D341Med (cell line): ENCODE data around the gene OVOL3.

ENCODE experiments used
- DNase-seq: peaks from one replicate; pipeline ENCODE4 v3.0.0; 2012; ENCODE audit warnings: low spot score

The OVOL3 gene

DNA sequence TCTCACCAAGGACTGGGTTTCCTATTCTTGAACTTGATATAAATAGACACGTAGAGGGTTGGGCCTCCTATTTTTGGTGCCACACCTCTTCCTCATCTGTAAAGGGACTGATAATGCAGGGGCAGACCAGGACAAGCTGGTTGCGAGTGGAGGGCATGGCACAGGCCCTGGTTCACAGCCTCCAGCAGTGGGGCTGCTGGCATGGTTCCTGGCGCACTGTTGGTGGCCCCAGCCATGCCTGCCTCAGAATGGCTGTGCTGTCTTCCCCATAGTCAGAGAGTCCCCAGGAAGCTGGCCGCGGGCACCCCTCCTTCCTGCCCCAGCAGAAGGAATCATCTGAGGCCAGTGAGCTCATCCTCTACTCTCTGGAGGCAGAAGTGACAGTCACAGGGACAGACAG, 10.5 kb upstream of the OVOL3 start:
- DNase-seq: peak; percentile 21

DNA sequence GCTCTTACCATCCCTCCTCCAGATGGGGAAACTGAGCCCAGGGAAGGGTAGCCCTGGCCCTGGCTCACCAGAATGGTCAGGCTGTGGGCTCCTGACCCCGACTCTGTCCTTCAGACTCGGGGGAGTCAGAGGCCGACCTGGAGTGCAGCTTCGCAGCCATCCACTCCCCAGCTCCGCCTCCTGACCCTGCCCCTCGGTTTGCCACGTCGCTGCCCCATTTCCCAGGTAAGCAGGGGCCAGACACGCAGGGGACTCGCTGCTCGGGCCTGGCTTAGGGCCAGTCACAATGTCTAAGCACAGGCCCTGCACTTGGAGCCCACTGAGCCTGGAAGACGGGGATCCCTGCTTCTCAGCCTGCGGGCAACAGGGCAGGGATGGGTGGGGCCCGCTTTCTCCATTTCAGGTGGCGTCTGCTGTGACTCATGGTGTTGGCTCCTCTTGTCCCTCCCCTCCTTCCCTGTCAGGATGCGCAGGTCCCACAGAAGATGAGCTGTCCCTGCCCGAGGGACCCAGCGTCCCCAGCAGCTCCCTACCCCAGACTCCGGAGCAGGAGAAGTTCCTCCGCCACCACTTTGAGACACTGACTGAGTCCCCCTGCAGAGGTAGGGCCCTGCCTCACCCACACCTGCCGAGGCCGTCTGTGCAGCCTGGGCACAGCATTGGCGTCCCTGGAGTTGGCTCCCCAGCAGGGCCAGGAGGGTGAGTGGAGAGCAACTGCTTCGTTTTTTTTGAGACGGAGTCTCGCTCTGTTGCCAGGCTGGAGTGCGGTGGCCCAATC, 9.2 kb upstream of the OVOL3 start:
- no peak for DNase-seq

DNA sequence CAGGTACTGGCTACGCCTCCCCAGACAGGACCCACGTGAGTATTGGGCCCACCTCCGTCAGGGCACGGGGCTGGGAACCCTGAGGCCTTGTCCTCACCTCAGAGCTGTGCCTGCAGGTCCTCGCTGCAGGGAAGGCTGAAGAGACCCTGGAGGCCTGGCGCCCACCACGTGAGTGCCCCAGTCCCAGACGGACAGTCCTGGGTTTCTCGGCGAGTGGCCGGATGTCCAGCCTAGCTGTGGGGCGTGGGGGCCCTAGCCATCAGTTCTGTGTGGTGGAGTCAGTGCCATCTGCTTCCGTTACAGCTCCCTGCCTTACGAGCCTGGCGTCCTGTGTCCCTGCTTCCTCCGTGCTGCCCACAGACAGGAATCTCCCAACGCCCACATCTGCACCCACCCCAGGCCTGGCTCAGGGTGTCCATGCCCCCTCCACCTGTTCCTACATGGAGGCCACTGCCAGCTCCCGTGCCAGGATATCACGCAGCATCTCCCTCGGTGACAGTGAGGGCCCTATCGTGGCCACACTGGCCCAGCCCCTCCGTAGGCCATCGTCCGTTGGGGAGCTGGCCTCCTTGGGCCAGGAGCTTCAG, 7.8 kb upstream of the OVOL3 start:
- no peak for DNase-seq

DNA sequence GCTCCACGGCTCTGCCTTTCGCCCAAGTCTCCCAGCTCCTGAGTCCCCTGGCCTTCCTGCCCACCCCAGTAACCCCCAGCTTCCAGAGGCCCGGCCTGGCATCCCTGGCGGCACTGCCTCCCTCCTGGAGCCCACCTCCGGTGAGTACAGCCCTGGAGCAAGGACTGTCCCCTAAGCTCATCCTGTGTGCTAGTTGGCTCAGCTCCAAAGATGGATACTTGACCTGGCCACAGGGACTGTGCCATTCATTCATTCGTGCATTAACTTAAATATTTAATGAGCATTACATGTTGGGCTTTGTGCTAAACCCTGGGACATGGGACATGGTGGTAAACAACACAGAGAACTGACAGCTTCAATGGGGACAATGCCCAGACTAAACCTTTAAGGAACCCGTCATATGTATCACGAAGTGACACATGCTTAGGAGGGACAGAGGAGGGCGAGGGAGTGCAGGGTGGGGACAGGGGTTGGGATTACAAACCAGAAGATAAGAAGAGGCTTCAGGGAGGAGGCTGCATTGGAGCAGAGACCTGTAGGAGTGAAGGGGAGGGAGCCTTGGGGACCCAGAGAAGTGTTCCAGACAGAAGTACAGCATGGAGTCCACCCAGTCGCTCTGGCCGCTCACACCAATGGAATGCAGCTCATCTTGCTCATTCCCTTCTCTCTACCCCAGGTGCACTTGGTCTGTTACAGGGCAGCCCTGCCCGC, 6.9 kb upstream of the OVOL3 start:
- no peak for DNase-seq

DNA sequence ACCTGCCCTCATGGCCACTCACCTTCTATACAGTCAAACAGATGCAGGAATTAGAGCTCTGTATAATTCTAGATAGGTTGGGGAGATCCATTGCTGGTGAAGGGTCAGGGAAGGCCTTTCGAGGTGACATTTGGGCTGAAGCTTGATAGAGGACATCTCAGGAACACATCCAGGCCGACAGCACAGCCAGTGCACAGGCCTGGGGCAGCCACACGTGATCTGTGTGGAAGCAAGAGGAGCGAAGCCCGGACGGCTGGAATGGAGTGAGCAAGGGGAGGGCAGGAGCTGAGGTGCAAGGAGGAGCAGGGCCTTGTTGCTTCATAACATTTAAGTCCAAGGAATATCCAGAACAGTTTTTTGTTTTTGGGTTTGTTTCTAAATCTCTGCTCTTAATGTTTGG, 4.5 kb upstream of the OVOL3 start:
- DNase-seq: no peak

DNA sequence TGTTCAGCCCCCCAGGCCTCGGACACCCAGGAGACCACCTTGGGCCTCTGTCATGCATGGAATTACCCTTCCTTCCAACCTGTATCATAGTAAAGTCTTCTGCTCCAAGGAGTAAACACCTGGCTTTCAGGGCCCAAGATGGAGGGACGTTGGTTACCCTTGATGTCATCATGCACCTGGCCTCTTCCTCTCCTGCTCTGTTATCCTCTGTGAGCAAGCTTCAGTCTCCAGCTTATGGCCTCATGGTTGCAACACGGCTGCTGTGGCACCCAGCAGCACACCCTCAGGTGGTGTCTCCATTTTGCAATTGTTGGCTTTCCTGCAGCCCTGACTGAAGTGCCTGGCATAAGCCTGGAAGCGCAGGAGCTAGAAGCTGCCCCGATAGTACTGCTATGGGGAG, 4.0 kb upstream of the OVOL3 start:
- no peak for DNase-seq

DNA sequence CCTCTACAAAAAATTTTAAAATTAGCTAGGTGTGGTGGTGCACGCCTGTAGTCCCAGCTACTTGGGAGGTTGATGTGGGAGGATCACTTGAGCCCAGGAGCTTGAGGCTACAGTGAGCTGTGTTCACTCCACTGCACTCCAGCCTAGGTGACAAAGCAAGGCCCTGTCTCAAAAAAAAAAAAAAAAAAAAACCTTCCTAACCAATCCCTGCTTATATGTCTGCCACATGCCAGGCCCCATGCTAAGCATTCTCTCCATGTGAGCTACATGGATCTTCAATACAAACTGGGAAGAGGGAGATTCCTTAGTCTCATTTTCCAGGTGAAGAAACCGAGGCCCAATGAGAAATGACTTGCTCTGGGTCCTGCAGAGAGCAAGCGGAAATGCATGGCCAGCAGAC, 2.3 kb upstream of the OVOL3 start:
- DNase-seq: no peak

DNA sequence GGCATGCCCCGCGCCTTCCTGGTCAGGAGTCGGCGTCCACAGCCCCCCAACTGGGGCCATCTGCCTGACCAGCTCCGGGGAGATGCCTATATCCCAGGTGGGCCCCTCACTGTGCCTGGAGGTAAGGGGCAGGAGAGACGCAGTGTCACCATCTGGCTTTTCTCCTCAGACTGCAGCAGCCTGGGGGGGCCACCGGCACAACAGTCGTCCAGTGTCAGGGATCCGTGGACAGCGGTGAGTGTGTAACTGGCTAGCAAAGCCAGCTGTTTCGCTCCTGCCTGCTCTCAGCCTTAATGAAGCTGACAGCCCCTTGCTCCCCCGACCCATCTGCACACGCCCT, 227 bp downstream of the OVOL3 start:
- no peak for DNase-seq

DNA sequence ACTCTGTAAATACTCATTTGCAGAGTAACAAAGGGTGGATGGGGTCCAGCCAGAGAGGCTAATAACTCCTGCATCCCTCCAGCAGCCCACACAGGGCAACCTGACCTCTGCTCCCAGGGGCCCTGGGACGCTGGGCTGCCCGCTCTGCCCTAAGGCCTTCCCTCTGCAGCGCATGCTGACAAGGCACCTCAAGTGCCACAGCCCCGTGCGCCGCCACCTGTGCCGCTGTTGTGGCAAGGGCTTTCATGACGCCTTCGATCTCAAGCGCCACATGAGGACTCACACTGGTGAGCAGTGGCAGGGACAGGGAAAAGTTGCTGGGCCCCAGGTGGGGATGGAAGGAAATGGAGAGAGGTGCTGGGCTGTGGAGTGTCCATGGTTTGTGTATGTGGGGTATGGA, 1.7 kb downstream of the OVOL3 start:
- no peak for DNase-seq

DNA sequence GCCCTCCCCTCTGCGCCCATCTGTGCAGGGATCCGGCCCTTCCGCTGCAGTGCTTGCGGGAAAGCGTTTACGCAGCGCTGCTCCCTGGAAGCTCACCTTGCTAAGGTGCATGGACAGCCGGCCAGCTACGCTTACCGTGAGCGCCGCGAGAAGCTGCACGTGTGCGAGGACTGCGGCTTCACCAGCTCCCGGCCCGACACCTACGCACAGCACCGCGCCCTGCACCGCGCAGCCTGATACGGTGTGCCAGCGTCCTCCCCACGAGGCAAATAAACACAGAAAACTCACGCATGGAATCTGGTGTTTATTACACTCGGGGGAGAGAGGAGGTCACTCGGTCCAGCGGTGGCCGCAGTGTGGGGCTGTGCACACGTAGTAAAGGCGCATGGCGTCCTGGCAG, 2.5 kb downstream of the OVOL3 start:
- DNase-seq: no peak

DNA sequence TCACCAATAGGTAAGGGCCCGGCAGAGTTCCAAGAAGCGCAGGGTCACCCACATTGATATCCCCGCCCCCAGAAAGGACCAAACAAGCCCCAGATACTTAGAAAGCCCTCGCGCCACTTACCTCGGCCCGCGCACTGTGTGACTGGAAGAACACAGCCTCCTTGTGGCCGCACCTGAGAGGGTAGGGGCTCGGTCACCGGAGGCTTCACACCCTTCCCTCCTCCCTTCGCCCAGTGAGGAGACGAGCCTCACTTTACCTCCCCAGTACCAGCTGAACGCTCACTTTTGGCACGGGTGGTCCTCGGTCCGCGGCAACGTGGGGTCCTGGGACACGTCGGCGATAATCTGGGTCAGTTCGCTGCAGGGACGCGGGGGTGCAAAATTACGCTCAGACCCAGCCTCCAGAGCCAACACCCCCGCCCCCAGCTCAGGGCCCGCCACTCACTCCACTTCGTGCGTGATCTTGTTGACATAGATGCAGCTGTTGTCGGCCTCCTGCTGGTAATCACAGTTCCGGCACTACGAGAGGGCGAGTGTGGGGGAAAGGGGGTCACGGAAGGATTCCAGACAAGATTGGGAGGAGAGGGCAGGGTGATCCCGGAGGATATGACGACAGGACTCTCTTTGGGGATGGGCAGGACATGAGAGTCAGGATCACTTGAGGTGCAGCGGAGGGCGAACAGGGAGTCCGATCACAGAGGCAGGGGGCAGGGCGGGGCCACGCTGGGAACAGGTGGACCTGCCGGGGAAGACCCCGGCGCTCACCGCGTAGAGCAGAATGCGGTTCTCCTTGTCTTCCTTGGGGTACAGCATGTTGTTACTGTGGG, 3.2 kb downstream of the OVOL3 start:
- DNase-seq: peak; percentile 48

DNA sequence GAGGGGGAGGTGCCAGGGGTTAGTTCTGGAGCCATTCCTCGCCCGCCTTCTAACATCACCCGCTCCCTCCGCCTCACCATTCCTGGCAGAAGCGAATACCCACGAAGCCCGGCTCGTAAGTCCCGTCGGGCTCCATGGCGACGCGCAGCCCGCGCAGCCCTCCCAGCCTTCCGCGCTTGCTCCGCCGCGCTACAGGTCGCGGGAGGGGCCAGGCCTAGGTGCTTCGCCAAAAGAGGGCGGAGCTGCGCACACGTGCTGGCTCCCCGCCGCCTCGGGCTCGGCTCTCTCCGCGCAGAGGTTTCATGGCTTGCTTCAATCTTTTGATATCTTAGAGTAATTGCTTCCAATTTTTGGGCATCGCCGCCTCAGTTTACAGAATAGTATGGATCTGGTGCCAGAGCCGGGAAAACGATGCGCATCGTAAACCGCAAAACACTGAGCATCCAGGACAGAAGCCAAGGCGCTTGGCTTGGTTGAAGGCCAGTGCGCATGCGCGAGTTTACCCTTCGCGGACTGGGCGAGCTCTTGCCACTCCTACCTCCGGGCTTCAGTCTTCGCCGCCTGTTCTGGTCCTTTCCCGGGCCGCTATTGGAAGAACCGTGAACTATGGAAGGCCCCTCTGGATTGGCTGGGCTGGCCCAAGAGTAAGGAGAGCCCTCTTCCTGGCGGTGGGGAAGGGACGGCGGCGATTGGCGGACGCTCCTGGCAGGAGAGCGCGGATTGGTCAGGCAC, 3.9 kb downstream of the OVOL3 start, which contains the start of gene POLR2I:
Gene POLR2I (minus strand): TSS at position 155 of the 732 bp plus-strand sequence. CDS start 19 bp downstream, at position 136.
- peak; percentile 97 for DNase-seq

DNA sequence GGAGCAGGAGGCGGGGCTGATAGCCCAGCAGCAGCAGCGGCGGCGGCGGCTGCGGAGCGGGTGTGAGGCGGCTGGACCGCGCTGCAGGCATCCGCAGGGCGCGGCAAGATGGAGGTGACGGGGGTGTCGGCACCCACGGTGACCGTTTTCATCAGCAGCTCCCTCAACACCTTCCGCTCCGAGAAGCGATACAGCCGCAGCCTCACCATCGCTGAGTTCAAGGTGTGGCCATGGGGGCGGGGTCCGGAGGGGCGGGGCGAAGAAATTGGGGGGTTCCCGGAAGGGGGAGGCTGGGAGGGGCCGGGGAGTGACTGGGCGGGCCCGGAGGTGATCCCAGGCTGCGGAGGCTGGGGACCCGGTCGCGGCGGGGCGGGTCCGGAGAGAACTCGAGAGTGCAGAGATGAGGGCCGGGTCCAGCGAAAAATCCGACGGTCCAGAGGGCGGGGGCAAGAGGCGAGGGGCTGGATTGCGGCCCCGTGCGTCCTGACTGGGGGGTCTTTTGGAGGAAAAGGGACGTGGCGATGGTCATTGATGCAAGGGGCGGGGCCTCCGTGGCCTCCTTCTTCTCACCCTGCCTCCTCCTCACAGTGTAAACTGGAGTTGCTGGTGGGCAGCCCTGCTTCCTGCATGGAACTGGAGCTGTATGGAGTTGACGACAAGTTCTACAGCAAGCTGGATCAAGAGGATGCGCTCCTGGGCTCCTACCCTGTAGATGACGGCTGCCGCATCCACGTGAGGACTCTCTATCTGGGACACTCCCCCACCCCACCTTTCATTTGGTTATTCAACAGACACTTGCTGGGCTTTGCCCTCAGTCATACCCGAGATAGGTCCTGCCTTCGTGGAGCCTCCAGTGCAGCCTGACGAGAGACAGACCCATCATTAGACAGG, 4.8 kb downstream of the OVOL3 start, which contains the start of gene TBCB:
Gene TBCB (plus strand): TSS at position 16 of the 891 bp plus-strand sequence. CDS start 93 bp downstream, at position 109.
- peak; percentile 88 for DNase-seq

DNA sequence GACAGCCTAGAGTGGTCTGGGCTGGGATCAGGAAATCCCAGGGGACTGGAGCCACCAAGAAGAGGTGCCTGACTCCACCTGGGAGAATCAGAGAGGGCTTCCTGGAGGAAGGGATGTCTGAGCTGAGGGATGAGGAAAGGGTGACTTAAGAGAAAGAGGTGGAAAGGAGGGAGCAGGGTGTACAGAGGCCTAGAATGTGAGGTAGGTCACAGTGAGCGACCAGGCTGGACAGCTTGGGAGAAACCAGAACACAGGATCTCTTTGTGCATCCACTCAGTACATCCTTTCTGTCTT, 5.3 kb downstream of the OVOL3 start:
- DNase-seq: no peak

DNA sequence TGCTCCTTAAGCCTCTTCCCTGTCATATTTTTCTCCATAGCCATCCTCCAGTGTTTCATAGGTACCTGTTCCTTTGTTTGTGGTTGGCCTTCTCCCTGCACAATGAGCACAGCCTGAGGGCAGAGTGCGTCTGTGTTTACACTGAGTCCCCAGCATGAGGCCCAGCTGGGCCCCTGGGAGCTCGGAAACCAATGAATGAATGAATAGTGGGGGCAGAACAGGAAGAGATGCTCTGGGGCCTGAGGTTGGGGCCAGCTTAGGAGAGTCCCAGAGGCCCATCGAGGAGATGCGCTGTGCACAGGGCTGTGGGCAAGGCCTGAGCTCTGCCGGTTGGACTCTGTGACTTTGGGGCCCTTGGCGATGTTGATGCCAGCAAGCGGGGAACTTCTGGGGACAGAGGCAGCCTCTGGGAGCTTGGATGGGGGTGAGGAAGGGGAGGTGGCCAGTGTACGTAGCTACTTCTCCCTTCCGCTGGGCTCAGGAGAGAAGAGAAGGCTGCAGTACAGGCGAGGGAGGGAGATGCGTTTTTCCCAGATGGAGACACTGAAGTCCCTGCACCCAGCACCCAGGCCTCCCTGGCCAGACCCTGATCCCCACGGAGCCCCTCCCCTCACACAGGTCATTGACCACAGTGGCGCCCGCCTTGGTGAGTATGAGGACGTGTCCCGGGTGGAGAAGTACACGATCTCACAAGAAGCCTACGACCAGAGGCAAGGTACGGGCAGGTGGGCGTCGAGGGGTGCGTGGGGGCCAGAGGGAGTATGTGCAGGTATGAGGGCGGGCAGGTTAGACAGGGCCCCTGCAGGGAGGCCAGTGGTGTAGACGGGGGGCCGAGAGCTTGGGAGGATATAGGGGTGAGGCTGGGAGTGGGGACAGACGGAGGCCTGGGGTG, 9.4 kb downstream of the OVOL3 start:
- no peak for DNase-seq

DNA sequence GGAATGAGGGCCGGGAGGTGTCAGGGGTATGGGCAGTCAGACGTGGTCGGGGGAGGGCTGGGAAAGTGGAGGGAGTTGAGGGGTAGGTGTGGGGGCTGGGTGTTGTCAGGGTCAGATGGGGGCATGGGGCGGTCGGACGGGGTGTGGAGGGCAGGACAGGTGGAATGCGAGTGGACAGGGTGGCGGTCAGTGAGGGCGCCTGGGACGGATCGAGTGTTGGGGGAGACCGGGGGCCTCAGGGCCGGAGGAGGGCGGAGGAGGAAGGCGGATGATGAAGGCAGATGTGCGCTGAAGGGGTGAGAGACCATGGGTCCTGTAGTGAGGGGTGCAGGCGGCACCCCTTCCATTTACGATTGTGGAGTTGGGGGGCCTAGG, 10.0 kb downstream of the OVOL3 start:
- DNase-seq: no peak

DNA sequence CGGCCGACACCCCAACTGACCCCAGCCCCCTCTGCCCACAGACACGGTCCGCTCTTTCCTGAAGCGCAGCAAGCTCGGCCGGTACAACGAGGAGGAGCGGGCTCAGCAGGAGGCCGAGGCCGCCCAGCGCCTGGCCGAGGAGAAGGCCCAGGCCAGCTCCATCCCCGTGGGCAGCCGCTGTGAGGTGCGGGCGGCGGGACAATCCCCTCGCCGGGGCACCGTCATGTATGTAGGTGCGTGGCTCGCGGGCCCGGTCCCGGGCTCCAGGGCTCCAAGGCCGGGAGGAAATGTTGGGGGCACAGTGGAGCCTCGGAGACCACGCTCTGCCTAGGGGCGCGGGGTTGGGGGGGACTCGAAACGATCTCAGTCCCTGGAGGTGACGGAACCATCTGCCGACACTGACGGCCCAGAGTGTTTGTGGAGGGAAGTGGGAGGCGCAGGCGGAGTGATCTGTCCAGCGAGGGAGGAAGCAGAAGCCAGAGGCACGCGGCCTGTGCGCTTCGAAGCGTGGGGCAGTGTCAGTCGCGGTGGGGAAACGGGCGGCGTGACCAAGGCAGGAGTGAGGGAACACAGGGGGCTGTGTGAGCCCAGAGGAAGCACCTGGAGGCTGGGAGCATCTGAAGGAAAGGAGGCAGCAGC, 10.7 kb downstream of the OVOL3 start:
- DNase-seq: peak; percentile 21

DNA sequence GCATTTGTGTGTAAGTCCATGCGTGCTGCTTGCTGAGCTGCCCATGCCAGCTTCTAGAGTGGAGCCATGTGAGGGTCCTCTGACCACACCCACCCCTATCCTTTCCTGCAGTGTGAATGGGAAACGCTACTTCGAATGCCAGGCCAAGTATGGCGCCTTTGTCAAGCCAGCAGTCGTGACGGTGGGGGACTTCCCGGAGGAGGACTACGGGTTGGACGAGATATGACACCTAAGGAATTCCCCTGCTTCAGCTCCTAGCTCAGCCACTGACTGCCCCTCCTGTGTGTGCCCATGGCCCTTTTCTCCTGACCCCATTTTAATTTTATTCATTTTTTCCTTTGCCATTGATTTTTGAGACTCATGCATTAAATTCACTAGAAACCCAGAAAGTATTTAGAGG, 14.6 kb downstream of the OVOL3 start:
- DNase-seq: no peak

DNA sequence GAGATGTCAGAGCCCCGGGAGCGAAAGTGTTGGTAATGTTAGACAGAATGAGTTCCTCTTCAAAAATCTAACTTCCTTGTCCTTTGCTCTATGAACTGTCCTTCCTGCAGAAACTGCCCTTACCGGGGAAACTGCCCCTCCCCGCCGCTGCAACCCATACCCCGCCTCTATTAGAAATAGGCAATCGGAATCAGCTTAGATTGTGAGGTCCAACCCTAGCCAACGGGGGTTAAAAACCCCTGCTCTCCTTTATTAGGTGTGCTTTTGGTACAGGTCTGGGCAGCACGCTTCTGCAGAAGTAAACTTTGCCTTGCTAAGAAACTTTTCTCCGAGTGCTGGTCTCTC, 17.4 kb downstream of the OVOL3 start:
- no peak for DNase-seq
